ENCODE measurements around the gene EIF3B. TPM values are rescaled to one million over a fixed set of nuclear protein-coding genes. Genes with fewer than 3 reads are reported as not detected.
"Not testable (repeated sequence)": the region's sequence is repeated elsewhere in the genome, so short reads cannot be mapped to it uniquely, and the experiment has no call there.

The EIF3B gene
- polyA plus RNA-seq (ENCODE audit: insufficient read length in 10 of 10): 100 to 1,000 TPM in 5 of 10 donors, 10 to 100 TPM in 5; 85.0 to 115 (median 100.0) TPM
- long read RNA-seq, donor 1, partial matches to known transcripts: 0 of 4 reads
- long read RNA-seq, donor 1, other reads (novel, unspliced or antisense): 0 of 4 reads
- long read RNA-seq, donor 2, partial matches to known transcripts: 0 of 7 reads
- long read RNA-seq, donor 2, other reads (novel, unspliced or antisense): 0 of 7 reads
- long read RNA-seq, donor 3: 0 reads
- long read RNA-seq, donor 4, partial matches to known transcripts: 0 of 5 reads
- long read RNA-seq, donor 4, other reads (novel, unspliced or antisense): 0 of 5 reads
- long read RNA-seq, donor 5, transcript EIF3B-202 (19 exons, 2,966 nt): major isoform, 10 of 19 reads
- long read RNA-seq, donor 5, partial matches to known transcripts: 0 of 19 reads
- long read RNA-seq, donor 5, other reads (novel, unspliced or antisense): 0 of 19 reads
- long read RNA-seq, donor 6, transcript EIF3B-201 (19 exons, 3,055 nt): major isoform, 7 of 27 reads
- long read RNA-seq, donor 6, transcript EIF3B-202 (19 exons, 2,966 nt): major isoform, 7 of 27 reads
- long read RNA-seq, donor 6, partial matches to known transcripts: 13 of 27 reads
- long read RNA-seq, donor 6, other reads (novel, unspliced or antisense): 0 of 27 reads
- long read RNA-seq, donor 7, transcript EIF3B-202 (19 exons, 2,966 nt): major isoform, 5 of 10 reads
- long read RNA-seq, donor 7, partial matches to known transcripts: 0 of 10 reads
- long read RNA-seq, donor 7, other reads (novel, unspliced or antisense): 0 of 10 reads
- long read RNA-seq, donor 8, partial matches to known transcripts: 0 of 6 reads
- long read RNA-seq, donor 8, other reads (novel, unspliced or antisense): 0 of 6 reads
- long read RNA-seq, donor 9, partial matches to known transcripts: 0 of 1 reads
- long read RNA-seq, donor 9, other reads (novel, unspliced or antisense): 0 of 1 reads

DNA sequence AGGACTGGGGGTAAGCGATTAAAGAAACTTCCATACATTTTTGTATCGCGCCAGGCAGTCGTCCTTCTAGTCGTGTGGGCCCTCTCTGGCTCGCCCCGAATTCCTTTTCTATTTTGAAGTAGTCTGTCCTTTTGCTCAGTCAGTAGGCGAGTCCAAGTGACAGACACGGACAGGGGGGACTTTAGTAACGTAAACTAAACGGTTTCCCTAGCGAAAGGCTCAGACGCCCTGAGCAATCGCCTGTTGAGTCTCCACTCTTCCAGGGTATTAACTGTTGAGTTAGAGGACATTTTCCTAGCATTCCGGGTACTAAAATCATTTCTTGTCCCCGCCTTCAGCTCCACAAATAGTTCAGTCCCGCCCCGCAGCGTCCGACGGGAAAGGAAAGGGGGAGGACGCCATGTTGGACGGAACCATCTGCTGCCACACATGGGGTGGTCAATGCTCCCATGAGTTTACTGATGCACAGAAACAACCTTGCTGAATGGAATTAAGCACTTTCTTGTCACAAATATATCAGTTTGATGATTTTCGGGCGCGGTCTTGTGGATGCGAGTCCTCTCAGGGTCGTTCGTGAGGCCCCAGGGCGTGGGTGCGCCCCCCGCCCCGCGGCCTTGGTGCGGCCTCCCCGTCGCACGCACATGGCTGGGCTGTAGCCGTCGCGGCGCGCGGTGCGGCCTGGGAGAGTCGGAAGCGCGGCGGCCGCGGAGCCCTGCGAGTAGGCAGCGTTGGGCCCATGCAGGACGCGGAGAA lies at the start of gene EIF3B:
Gene EIF3B, plus strand, starts transcription at position 642 of the 753 bp plus-strand sequence. Its CDS starts 95 bp downstream, at position 737.
- peak; percentile 96 to 98 (median 96) for DNase-seq

DNA sequence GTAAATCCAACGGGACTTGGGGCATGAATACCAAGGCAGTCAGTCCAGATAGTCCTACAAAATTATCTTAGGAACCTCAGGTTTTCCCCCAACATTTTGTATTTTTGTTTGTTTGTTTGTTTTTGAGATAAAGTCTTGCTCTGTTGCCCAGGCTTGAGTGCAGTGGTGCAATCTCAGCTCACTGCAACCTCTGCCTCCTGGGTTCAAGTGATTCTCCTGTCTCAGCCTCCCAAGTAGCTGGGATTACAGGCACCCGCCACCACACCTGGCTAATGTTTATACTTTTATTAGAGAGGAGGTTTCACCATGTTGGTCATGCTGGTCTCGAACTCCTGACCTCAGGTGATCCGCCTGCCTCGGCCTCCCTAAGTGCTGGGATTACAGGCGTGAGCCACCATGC lies 49.4 kb upstream of the EIF3B start:
- not testable (repeated sequence) for DNase-seq

DNA sequence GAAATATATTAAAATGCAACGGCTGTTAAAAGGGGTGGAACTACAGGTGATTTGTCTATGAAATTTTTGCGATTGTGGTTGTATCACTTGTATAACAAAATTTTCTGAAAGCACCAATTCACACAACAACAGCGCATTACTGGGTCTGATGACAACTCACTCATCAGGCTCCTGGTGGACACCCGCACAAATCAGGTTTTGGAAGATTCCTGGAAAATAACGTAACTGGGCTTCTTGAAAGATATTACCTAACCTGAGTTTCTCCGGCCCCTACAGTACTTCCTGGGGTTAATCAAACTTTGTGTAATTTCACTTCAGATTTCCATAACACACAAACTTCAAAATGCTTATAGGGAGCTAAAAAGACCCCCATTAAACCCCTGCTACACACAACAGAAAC lies 47.9 kb upstream of the EIF3B start:
- no peak for DNase-seq

DNA sequence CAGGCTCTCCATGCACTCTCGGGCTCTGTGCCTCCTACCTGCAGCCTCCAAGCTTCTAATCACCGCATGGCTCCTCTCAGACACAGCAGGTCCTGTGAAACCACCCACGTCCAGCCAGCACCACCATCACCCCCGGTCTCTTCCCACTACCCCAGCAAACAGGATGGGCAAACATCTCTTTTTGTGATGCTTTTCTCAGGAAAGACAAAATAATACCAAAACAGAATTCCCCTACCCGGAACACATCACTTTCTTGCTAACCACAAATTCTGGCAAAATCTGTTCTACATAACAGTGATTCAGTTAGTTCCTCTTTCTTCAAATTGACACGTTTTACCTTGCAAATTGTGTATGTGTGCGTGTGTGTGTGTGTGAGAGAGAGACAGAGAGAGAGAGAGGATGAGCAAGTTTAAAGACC lies 46.9 kb upstream of the EIF3B start:
- no peak for DNase-seq

DNA sequence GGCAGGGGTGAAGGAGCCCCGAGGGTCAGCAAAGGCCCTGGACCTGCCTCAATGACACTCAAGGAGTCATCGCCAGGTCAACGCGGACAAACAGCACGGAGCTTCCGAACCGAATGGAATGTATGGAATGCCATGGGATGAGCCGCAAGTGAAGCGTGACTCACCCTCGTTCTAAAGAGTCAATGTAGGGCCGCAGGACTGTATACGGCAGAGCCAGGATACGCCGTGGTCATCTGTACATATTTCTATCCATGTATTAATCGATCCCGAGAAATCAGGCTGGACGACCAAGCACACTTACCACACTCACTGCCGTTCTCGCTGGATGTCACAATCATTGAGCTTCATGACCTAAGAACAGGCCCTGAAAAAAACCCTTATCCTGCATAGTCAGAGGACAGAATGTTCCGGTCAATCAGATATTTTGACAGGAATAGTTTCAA lies 44.7 kb upstream of the EIF3B start:
- DNase-seq: peak in 1 of 3 donors; percentile 45

DNA sequence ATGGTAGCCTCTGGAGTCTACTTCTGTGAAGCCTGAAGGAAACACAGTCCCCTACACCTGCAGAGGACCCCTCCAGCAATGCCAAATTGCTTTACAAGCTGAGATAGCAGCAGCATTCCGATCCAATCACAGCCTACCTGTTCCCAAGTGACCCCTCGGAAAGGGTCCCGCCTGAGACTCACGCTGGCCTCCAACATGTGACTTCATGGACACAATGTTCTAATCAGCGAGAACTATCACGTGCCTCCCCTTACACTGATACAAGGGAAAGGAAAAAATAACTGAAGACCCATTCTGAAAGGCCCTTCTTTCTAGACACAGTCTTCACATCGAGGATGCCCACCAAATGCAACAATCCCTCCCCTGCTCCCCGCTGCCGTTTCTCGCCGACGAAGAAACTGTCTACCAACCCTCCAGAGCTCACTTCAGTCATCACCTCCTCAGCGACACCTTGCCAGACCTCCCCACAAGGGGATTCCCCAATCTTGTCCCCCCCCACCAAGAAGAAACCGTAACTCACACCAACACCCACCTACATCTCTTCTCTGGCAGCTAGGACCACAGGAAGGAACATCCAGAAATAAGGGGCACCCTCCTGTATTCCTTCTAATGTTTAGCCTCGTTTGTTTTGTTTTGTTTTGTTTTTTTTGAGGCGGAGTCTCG lies 42.2 kb upstream of the EIF3B start:
- DNase-seq: no peak

DNA sequence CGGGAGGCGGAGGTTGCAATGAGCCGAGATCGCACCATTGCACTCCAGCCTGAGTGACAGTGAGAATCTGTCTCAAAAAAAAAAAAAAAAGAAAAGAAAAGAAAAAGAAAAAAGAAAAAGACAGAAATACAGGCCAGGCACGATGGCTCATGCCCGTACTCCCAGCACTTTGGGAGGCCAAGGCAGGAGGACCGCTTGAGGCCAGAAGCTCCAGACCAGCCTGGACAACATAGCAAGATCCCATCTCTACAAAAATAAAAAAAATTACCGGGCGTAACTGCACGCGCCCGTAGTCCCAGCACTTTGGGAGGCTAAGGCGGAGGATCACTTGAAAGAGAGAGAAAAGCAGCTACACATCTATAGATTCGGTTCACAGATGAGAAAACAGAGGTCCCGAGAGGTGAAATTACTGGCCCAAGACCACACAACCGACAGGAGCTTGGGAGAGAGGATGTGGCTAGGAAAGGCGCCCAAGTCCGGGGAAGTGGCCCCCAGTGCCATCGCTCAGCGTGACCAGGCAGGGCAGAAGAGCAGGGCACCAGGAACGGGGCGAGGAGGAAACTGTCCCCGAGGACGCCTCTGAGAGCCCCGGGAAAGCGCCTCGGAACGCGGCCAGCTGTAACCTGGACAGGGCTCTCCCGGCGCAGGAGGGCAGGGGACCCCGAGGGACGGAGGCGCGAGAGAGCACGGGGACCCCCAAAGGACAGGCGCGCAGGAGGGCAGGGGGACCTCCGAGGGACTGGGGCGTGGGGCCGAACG lies 41.0 kb upstream of the EIF3B start:
- DNase-seq: no peak

DNA sequence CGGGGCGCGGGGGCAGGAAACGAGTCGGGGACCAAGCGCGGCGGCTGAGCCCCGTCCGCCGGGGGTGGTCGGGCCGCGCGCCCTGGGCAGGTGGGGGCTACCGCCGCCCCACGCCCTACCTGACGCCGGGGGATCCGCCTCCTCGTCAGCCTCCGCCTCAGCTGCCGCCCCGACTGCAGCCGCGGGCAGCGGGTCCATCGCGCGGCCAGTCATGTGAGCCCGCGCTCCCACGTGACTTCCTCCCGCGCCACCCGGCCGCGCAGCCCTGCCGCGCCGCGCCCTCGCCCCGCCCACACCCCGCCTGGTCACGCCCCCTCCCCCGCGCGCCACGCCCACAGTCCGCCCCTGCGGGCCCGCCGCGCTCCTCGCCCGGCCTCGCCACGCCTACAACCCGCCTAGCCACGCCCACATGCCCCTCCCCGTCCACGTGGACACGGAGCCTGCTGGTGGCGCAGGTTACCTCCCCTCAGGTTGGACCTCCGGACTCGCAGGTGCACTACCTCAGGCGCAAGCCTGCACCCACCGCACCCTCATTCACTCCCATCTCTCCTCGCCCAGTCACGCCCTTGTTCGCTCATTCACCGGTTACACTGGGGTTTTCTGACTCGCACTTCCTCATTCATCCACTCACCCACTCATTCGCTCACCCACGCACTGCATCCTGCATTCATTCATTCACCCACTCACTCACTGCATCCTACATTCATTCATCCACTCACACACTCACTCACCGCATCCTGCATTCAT lies 40.2 kb upstream of the EIF3B start, which contains the start of gene SNX8:
Gene SNX8, minus strand, starts transcription at position 233 of the 747 bp plus-strand sequence. Its CDS starts 20 bp downstream, at position 213.
- DNase-seq: peak; percentile 78 to 93 (median 90)

DNA sequence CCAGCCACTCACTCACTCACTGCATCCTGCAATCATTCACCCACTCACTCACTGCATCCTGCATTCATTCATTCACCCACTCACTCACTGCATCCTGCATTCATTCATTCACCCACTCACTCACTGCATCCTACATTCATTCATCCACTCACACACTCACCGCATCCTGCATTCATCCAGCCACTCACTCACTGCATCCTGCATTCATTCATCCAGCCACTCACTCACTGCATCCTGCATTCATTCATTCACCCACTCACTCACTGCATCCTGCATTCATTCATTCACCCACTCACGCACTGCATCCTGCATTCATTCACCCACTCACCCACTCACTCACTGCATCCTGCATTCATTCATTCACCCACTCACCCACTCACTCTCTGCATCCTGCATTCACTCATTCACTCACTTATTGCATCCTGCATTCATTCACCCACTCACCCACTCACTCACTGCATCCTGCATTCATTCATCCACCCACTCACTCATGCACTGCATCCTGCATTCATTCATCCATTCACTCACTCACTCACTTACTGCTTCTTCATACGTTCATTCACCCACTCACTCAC lies 39.6 kb upstream of the EIF3B start:
- DNase-seq: not testable (repeated sequence)

DNA sequence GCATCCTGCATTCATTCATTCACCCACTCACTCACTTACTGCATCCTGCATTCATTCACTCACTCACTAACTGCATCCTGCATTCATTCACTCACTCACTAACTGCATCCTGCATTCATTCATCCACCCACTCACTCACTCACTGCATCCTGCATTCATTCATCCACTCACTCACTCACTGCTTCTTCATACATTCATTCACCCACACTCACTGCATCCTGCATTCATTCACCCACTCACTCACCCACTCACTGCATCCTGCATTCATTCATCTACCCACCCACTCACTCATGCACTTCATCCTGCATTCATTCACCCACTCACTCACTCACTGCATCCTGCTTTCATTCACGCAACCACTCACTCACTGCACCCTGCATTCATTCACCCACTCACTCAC lies 38.8 kb upstream of the EIF3B start:
- DNase-seq: no peak

DNA sequence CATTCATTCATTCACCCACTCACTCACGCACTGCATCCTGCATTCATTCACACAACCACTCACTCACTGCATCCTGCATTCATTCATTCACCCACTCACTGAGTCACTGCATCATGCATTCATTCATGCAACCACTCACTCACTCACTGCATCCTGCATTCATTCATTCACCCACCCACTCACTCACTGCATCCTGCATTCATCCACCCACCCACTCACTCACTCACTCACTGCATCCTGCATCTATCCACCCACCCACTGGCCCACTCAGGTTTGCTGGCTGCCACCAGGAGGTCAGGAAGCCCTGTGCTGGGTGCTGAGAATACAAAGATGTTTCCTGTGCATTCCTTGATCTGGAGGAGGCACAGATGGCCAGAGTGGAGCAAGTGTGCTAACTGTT lies 38.0 kb upstream of the EIF3B start:
- no peak for DNase-seq

DNA sequence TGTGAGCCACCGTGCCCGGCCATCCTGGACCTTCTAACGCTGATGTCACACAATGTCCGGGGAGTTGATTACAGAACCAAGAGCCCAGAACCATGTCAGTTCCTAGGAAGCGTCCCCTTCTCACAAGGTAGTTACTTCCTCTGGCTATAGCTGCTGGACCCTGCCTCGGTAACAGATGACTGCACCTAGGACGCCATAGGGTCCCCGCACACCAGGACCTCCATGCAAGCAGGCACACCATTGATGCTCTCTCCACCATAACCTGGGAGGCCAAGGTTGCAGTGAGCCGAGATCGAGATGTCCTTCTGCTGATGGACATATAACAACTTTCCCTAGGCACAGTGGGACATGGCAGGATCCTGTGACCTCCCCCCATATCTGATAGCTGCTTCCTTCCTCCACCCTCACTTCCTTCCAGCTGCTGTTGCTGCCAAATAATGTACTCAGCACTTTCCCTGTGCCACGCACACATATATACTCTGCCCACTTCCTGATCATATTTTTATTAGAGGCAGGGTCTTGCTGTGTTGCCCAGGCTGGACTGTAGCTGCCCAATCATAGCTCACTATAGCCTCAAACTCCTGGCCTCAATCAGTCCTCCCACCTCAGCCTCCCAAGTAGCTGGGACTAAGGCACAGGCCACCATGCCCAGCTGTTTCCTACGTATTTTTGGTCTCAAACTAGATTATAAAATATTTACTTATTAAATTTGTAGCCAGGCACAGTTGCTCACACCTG lies 36.9 kb upstream of the EIF3B start:
- DNase-seq: no peak

DNA sequence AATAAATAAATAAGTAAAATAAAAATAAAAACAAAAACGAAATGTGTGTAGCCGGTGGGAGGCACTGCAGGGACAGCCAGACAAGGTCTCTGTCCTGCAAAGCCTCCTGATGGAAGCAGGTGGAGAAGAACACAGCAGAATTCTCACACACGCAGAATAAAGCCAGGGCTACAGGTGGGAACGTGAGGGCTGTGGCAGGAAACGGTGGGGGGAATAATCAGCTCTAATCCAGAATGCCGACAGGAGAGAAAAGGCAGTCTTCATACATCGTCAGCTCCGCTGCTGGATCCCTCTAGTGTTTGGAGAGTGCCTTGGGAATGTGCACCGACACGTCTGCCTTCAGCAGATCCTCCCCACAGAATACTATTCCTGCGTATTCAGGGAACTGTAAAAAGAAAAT lies 33.6 kb upstream of the EIF3B start:
- DNase-seq: no peak

DNA sequence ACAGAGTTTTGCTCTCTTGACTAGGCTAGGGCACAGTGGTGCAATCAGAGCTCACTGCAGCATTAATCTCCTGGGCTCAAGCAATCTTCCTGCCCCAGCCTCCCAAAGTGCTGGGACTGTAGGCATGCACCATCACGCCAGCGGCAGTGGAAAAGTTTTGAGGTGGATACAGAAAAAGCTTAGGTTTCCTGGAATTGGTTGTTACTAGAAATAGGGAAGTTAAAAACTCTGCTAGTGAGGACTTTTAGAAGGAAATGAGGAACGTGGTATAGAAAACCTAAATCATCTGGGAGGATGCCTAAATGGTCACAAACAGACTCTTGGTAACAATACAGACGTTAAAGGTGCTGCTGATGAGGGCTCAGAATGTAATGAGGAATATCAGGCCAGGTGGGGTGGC lies 29.5 kb upstream of the EIF3B start:
- DNase-seq: no peak

DNA sequence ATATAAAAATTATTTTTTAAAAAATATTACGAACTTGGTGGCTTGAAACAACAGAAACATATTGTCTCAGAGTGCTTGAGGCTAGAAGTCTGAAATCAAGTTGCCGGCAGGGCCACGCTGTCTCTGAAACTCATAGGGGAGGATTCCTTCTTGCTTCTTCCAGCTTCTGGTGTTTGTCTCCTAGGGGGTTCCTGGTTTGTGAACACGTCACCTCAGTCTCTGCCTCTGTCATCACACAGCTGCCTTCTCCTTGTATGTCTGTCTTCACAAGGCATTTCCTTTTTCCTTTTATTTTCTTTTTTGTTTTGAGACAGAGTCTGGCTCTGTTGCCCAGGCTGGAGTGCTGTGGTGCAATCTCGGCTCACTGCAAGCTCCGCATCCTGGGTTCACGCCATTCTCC lies 27.7 kb upstream of the EIF3B start:
- DNase-seq: no peak

DNA sequence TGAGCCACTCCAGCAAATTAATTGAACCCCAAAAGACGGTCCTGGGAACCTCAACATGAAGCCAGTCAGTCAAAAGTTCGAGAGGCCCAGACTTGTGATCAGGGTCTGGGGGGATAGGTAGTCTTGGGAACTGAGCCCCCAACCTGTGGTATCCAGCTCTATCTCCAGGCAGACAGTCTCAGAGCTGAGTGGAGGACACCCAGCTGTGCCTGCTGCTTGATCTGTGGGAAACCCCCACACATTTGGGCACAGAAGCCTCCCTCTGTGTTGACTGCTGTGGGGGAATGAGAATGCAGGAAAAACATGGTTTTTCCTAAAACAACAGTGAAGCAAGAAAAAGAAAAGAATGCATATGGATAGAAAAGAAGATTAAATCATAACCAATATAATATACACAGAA lies 24.1 kb upstream of the EIF3B start:
- no peak for DNase-seq

DNA sequence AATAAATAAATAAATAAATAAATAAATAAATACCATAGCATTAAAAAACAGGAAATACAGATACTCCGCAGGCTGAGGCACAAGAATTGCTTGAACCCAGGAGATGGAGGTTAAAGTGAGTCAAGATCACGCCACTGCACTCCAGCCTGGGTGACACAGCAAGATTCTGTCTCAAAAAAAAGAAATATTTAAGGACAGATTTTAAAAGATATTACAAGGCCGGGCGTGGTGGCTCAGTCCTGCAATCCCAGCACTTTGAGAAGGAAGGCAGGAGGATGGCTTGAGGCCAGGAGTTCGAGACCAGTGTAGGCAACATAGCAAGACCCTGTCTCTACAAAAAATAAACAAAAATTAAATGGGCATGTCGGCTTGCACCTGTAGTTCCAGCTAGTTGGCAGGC lies 22.9 kb upstream of the EIF3B start:
- DNase-seq: no peak

DNA sequence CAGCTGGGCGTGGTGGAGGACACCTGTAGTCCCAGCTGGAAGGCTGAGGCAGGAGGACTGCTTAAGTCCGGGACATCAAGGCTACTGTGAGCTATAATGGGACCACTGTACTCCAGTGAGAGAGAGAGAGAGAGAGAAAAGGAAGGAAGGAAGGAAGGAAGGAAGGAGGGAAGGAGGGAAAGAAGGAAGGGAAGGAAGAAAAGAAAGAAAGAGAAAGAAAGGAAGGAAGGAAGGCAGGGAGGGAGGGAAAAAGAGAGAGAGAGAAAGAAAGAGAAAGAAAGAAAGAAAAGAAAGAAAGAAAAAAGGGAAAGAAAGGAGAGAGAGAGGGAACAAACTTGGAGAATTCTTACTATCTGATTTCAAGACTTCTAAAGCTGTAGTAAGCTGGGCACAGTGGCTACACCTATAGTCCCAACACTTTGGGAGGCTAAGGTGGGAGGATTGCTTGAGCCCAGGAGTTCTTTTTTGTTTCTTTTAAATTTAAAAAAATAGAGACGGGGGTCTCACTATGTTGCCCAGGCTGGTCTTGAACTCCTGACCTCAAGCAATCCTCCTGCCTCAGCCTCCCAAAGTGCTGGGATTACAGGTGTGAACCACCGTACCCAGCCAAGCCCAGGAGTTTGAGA lies 21.9 kb upstream of the EIF3B start:
- not testable (repeated sequence) for DNase-seq
